Measurements from ENCODE around the gene TTF1.
A peak's percentile ranks its signal among the peaks of the same experiment; 100 is the strongest.
"Not testable (repeated sequence)": the region's sequence is repeated elsewhere in the genome, so short reads cannot be mapped to it uniquely, and the experiment has no call there.

The TTF1 gene

GRCh38 chr9:132410642-132411041 lies 4.0 kb upstream of the TTF1 start:
- no peak for DNase-seq

GRCh38 chr9:132409828-132410528 lies 3.3 kb upstream of the TTF1 start, which contains the start of gene CFAP77:
Gene CFAP77, plus strand, starts transcription at chr9:132410211. Its CDS starts 61 bp downstream, at chr9:132410272.
- DNase-seq: peak; percentile 75

- no peak for DNase-seq
Observed at GRCh38 chr9:132408521-132408920, 1.9 kb upstream of the TTF1 start.

- DNase-seq: no peak
Observed at GRCh38 chr9:132407196-132407595, 556 bp upstream of the TTF1 start.

- DNase-seq: no peak
Observed at GRCh38 chr9:132404228-132404881, 2.3 kb downstream of the TTF1 start.

GRCh38 chr9:132401824-132402223 lies 4.8 kb downstream of the TTF1 start:
- DNase-seq: no peak

- no peak for DNase-seq
Observed at GRCh38 chr9:132395560-132395959, 11.1 kb downstream of the TTF1 start.

GRCh38 chr9:132391449-132391848 lies 15.2 kb downstream of the TTF1 start:
- DNase-seq: no peak

- DNase-seq: no peak
Observed at GRCh38 chr9:132390966-132391365, 15.7 kb downstream of the TTF1 start.

GRCh38 chr9:132387133-132387532 lies 19.5 kb downstream of the TTF1 start:
- no peak for DNase-seq

- no peak for DNase-seq
Observed at GRCh38 chr9:132384376-132384775, 22.3 kb downstream of the TTF1 start.

GRCh38 chr9:132383462-132383883 lies 23.2 kb downstream of the TTF1 start:
- DNase-seq: peak; percentile 28

GRCh38 chr9:132381966-132382541 lies 24.6 kb downstream of the TTF1 start:
- peak; percentile 51 for DNase-seq

- DNase-seq: peak; percentile 43
Observed at GRCh38 chr9:132378416-132378815, 28.2 kb downstream of the TTF1 start.

GRCh38 chr9:132377769-132378168 lies 28.9 kb downstream of the TTF1 start:
- not testable (repeated sequence) for DNase-seq

- DNase-seq: no peak
Observed at GRCh38 chr9:132372177-132373095, 34.2 kb downstream of the TTF1 start.

- DNase-seq: no peak
Observed at GRCh38 chr9:132370592-132370991, 36.0 kb downstream of the TTF1 start.

GRCh38 chr9:132369421-132369820 lies 37.2 kb downstream of the TTF1 start:
- DNase-seq: no peak

- no peak for DNase-seq
Observed at GRCh38 chr9:132367613-132368313, 38.9 kb downstream of the TTF1 start.

GRCh38 chr9:132366481-132366880 lies 40.2 kb downstream of the TTF1 start:
- no peak for DNase-seq

GRCh38 chr9:132365986-132366385 lies 40.7 kb downstream of the TTF1 start:
- no peak for DNase-seq

GRCh38 chr9:132364068-132364467 lies 42.6 kb downstream of the TTF1 start:
- DNase-seq: no peak

Measured in activated CD8-positive, alpha-beta memory T cell treated with anti-CD3 and anti-CD28 coated beads for 24 hours (primary cell).